ENCODE results near the gene KDELR1. TPM values are rescaled to one million over a fixed set of nuclear protein-coding genes. Genes with fewer than 3 reads are reported as not detected.
A peak's percentile ranks its signal among the peaks of the same experiment; 100 is the strongest.

The KDELR1 gene
- total and polyA plus RNA-seq, 4 donors = 101 to 156 (median 125) TPM

DNA sequence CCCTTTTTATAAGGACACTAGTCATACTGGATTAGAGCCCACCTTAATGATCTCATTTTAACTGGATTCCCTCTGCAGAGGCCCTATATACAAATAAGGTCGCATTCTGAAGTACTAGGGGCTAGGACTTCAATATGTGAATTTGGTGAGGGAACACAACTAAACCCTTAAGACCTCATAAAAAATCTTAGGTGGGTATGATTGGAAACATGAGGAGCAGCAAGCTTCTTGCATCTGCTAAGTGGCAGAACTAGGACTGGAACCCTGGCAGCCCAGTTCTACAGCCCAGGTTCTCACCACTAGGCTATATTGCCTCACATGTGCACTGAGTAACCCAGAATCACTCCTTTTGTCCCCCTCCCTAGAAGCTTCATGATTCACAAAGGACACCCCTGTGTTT is 37.3 kb upstream of the KDELR1 start:
- H3K9ac ChIP-seq (ENCODE audit: insufficient read depth in 1 of 2, low read length in 2 of 2) = no peak overlapping the region
- no peaks in the 10 kb centered on the region for H3K36me3 ChIP-seq (ENCODE audit: control insufficient read depth in 4 of 4, insufficient read depth in 4 of 4, low read length in 4 of 4)
- ATAC-seq (ENCODE audit: insufficient read depth, low FRiP score) = no peak
- WGBS, 2 donors = 95 to 98% methylated on average over 1 of the region's 1 CpG
- H3K27me3 ChIP-seq (ENCODE audit: control insufficient read depth in 3 of 3, insufficient read depth in 3 of 3, low read length in 2 of 3) = no peaks in the 10 kb centered on the region
- no peak overlapping the region for H3K4me3 ChIP-seq
- TF ChIP-seq, protein P1, sequence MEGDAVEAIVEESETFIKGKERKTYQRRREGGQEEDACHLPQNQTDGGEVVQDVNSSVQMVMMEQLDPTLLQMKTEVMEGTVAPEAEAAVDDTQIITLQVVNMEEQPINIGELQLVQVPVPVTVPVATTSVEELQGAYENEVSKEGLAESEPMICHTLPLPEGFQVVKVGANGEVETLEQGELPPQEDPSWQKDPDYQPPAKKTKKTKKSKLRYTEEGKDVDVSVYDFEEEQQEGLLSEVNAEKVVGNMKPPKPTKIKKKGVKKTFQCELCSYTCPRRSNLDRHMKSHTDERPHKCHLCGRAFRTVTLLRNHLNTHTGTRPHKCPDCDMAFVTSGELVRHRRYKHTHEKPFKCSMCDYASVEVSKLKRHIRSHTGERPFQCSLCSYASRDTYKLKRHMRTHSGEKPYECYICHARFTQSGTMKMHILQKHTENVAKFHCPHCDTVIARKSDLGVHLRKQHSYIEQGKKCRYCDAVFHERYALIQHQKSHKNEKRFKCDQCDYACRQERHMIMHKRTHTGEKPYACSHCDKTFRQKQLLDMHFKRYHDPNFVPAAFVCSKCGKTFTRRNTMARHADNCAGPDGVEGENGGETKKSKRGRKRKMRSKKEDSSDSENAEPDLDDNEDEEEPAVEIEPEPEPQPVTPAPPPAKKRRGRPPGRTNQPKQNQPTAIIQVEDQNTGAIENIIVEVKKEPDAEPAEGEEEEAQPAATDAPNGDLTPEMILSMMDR (IDR thresholded peaks at IDR 0.05; ENCODE audit: control extremely low read depth, extremely low read depth) = no peak
- no peak overlapping the region for H3K27ac ChIP-seq (ENCODE audit: low read depth in 1 of 2, low read length in 1 of 2)
- no peaks in the 10 kb centered on the region for H3K4me1 ChIP-seq (ENCODE audit: control insufficient read depth in 5 of 5, insufficient read depth in 5 of 5, low read length in 5 of 5)
- DNase-seq = no peak
- H3K9me3 ChIP-seq (ENCODE audit: control insufficient read depth in 4 of 4, insufficient read depth in 3 of 4, low read length in 3 of 4) = peaks cover 0 to 2% (median 0%) of the 10 kb centered on the region in 4 donors

DNA sequence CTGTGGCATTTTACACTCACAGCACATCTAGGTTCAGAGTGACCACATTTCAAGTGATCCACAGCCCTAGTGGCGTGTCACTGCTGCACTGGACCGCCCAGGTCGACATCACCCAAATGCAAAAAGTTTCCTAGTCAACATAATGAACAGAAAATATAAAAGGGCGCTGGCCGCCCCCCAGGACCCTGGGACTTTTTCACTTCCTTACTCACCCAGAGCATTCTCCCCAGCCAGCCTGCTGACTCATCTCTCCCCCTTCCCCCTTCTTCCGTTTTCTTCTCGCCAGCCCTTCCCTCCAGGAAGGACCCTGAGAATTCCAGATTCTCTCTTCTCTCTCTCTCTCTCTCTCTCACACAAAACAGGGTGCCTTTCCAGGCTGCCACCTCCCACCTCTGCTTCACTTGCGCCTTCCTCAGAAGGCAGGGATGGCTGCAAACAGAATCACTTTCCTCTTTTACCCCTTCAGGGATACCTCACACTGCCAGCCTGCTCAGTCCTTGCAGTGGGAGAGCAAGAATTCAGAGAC is 33.4 kb upstream of the KDELR1 start:
- H3K27me3 ChIP-seq (ENCODE audit: control insufficient read depth in 3 of 3, insufficient read depth in 3 of 3, low read length in 2 of 3) = no peaks in the 10 kb centered on the region
- ATAC-seq (ENCODE audit: insufficient read depth, low FRiP score) (peak; percentile 27), DNase-seq (peak in 2 of 3 donors; percentile 15 to 44)
- peak overlapping the region in 1 of 2 donors; percentile 6 for H3K27ac ChIP-seq (ENCODE audit: low read depth in 1 of 2, low read length in 1 of 2)
- no peaks in the 10 kb centered on the region for H3K9me3 ChIP-seq (ENCODE audit: control insufficient read depth in 4 of 4, insufficient read depth in 3 of 4, low read length in 3 of 4)
- TF ChIP-seq, protein P1 (IDR thresholded peaks at IDR 0.05; ENCODE audit: control extremely low read depth, extremely low read depth) = no peak
- no peaks in the 10 kb centered on the region for H3K4me1 ChIP-seq (ENCODE audit: control insufficient read depth in 5 of 5, insufficient read depth in 5 of 5, low read length in 5 of 5)
- H3K36me3 ChIP-seq (ENCODE audit: control insufficient read depth in 4 of 4, insufficient read depth in 4 of 4, low read length in 4 of 4) = no peaks in the 10 kb centered on the region
- WGBS, 2 donors = 14 to 25% methylated on average over 8 of the region's 8 CpGs
- no peak overlapping the region for H3K4me3 ChIP-seq
- no peak overlapping the region for H3K9ac ChIP-seq (ENCODE audit: insufficient read depth in 1 of 2, low read length in 2 of 2)

DNA sequence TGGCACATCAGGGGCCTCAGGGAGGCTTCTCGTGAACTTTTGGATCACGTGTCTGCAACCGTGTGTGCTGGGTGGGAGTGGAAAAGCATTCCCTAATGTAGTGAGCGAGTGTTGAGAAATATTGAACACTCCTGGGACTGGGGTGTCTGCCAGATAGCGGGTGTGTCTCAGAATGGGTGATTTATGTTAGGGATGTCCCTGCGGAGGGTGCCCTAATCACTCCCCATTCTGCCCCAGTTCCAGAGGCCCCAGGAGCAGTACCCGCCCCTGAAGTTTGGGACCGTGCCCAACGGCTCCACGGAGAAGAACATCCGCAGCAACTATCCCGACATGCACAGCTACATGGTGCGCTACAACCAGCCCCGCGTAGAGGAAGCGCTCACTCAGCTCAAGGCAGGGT is 30.2 kb upstream of the KDELR1 start:
- 72 to 86% methylated on average over 16 of the region's 16 CpGs for WGBS, 2 donors
- TF ChIP-seq, protein P1 (IDR thresholded peaks at IDR 0.05; ENCODE audit: control extremely low read depth, extremely low read depth) = no peak
- no peaks in the 10 kb centered on the region for H3K4me1 ChIP-seq (ENCODE audit: control insufficient read depth in 5 of 5, insufficient read depth in 5 of 5, low read length in 5 of 5)
- no peaks in the 10 kb centered on the region for H3K9me3 ChIP-seq (ENCODE audit: control insufficient read depth in 4 of 4, insufficient read depth in 3 of 4, low read length in 3 of 4)
- H3K9ac ChIP-seq (ENCODE audit: insufficient read depth in 1 of 2, low read length in 2 of 2) = no peak overlapping the region
- no peaks in the 10 kb centered on the region for H3K36me3 ChIP-seq (ENCODE audit: control insufficient read depth in 4 of 4, insufficient read depth in 4 of 4, low read length in 4 of 4)
- no peak for ATAC-seq (ENCODE audit: insufficient read depth, low FRiP score)
- H3K27ac ChIP-seq (ENCODE audit: low read depth in 1 of 2, low read length in 1 of 2) = no peak overlapping the region
- no peak overlapping the region for H3K4me3 ChIP-seq
- no peaks in the 10 kb centered on the region for H3K27me3 ChIP-seq (ENCODE audit: control insufficient read depth in 3 of 3, insufficient read depth in 3 of 3, low read length in 2 of 3)
- no peak for DNase-seq
